B cell (primary cell): ENCODE measurements around the gene SDF2L1. TPM values are rescaled to one million over a fixed set of nuclear protein-coding genes. Genes with fewer than 3 reads are reported as not detected.

Source experiments
- ATAC-seq: fragments of 200-7000 bp; cut with Tn5 transposase; one replicate; pipeline ENCODE4 v1.10.0; 2021; ENCODE audit warnings: low read depth, mild to moderate bottlenecking, moderate number of reproducible peaks, moderate library complexity
- CTCF ChIA-PET: fragments of 350-600 bp; sonication (Branson Sonifier 250); formaldehyde crosslinking; loops from one replicate; lab custom pipeline; 2021; ENCODE audit warnings: antibody characterized with exemption, inconsistent platforms; lab: Charles Lee
- POLR2A ChIA-PET: fragments of 350-600 bp; sonication (Branson Sonifier 250); formaldehyde crosslinking; loops from one replicate; lab custom pipeline; 2021; ENCODE audit warnings: antibody characterized with exemption; lab: Charles Lee
- DNase-seq: peaks from one replicate; pipeline ENCODE4 v3.0.0; 2013
- H2AFZ ChIP-seq: 2 replicates; pipeline ENCODE4 v1.6.1; 2012; ENCODE audit warnings: mild to moderate bottlenecking, low read depth, low read length; ENCODE audit not compliant: insufficient read depth, poor library complexity, severe bottlenecking
- H3K27ac ChIP-seq, 2 donors: 1 replicate in 1 of 2; 2 replicates in 1 of 2; pipeline ENCODE4 v1.5.1; 2012 to 2013; ENCODE audit warnings: low read length in 2 of 2, mild to moderate bottlenecking in 2 of 2, moderate library complexity in 1 of 2
- H3K27me3 ChIP-seq, 4 experiments: fragments of 200-600 bp in 1 of 4; sonication (generic) in 1 of 4; replicated peaks in 1 of 4; 1 replicate in 2 of 4; 2 replicates in 2 of 4; pipeline versions ENCODE4 v1.6.1 to v1.7.0; 2013 to 2016; ENCODE audit warnings: low read length in 3 of 4, mild to moderate bottlenecking in 2 of 4, mixed read lengths in 1 of 4, moderate library complexity in 1 of 4; ENCODE audit not compliant: insufficient read depth in 4 of 4, control insufficient read depth in 3 of 4; ENCODE audit errors: control extremely low read depth in 1 of 4
- H3K36me3 ChIP-seq, 2 experiments: replicated peaks in 1 of 2; 1 replicate in 1 of 2; 2 replicates in 1 of 2; pipeline versions ENCODE4 v1.6.1 to v1.7.1; 2013; ENCODE audit warnings: low read length in 1 of 2; ENCODE audit not compliant: insufficient read depth in 2 of 2, control insufficient read depth in 1 of 2; ENCODE audit errors: control extremely low read depth in 1 of 2, extremely low read depth in 1 of 2
- H3K4me1 ChIP-seq, 2 donors: fragments of 200-600 bp in 1 of 2; sonication (generic) in 1 of 2; 1 replicate in 1 of 2; 2 replicates in 1 of 2; pipeline versions ENCODE4 v1.5.1 to v1.6.1; 2013 to 2017; ENCODE audit warnings: low read length in 2 of 2; ENCODE audit not compliant: control insufficient read depth in 2 of 2, insufficient read depth in 2 of 2
- H3K4me2 ChIP-seq: replicated peaks from 2 replicates; pipeline ENCODE3; 2012; ENCODE audit warnings: mild to moderate bottlenecking, low read depth, low read length; ENCODE audit not compliant: poor library complexity, severe bottlenecking
- H3K4me3 ChIP-seq, 5 experiments: fragments of 200-600 bp in 1 of 5; sonication (generic) in 1 of 5; 1 replicate in 3 of 5; 2 replicates in 2 of 5; pipeline versions ENCODE4 v1.5.1 to v1.7.0; 2011 to 2016; ENCODE audit warnings: low read length in 4 of 5, mild to moderate bottlenecking in 4 of 5, low read depth in 2 of 5, control low read depth in 1 of 5, moderate library complexity in 1 of 5; ENCODE audit not compliant: insufficient read depth in 1 of 5; ENCODE audit errors: control extremely low read depth in 1 of 5, extremely low read depth in 1 of 5
- H3K79me2 ChIP-seq: fragments of 200-600 bp; sonication (generic); one replicate; pipeline ENCODE4 v1.6.0; 2016; ENCODE audit warnings: low read length; ENCODE audit not compliant: control insufficient read depth, insufficient read depth
- H3K9ac ChIP-seq: fragments of 200-600 bp; sonication (generic); 2 replicates; pipeline ENCODE4 v1.6.1; 2017; ENCODE audit warnings: mild to moderate bottlenecking, low read length, moderate library complexity
- H3K9me3 ChIP-seq, 3 donors: one replicate each; pipeline versions ENCODE4 v1.6.1 to v1.7.1; 2013; ENCODE audit warnings: low read length in 2 of 3; ENCODE audit not compliant: control insufficient read depth in 2 of 3, insufficient read depth in 1 of 3; ENCODE audit errors: control extremely low read depth in 1 of 3
- H4K20me1 ChIP-seq: 2 replicates; pipeline ENCODE4 v1.6.0; 2012; ENCODE audit warnings: mild to moderate bottlenecking, low read length; ENCODE audit not compliant: insufficient read depth, control insufficient read depth, poor library complexity, severe bottlenecking
- H3K27ac Mint-ChIP-seq: one replicate; pipeline ENCODE4 v1.8.0; 2021; ENCODE audit warnings: mixed read lengths
- H3K27me3 Mint-ChIP-seq: one replicate; pipeline ENCODE4 v1.8.0; 2021; ENCODE audit warnings: mixed read lengths
- H3K4me1 Mint-ChIP-seq: one replicate; pipeline ENCODE4 v1.8.0; 2021; ENCODE audit warnings: mixed read lengths
- H3K4me3 Mint-ChIP-seq: one replicate; pipeline ENCODE4 v1.8.0; 2021; ENCODE audit warnings: mixed read lengths
- H3K9me3 Mint-ChIP-seq: one replicate; pipeline ENCODE4 v1.8.0; 2022; ENCODE audit warnings: mixed read lengths; ENCODE audit not compliant: insufficient read depth
- EZH2 ChIP-seq: IDR thresholded peaks from 2 replicates; pipeline ENCODE4 v1.6.1; 2012; ENCODE audit warnings: borderline replicate concordance, low read depth, mild to moderate bottlenecking, moderate library complexity, low read length; ENCODE audit not compliant: insufficient read depth, poor library complexity, severe bottlenecking
- WGBS: methylation state at CpG from one replicate; pipeline ENCODE4 v1.1.5; 2013; ENCODE audit warnings: missing lambda C conversion rate; ENCODE audit not compliant: insufficient coverage; 5-methylcytosine and 5-hydroxymethylcytosine counted together
- intact Hi-C: fragments of 100-400 bp; cut with micrococcal nuclease; formaldehyde crosslinking; loops from one replicate; pipeline ENCODE4 v1.10.0; 2022
- polyA plus RNA-seq: library from polyadenylated mRNA; depleted of rRNA; stranded (reverse); fragments of >200 nt; gene quantifications from 2 replicates; pipeline ENCODE4 v1.2.3, GENCODE V29; 2012
- total RNA-seq, 2 donors: library from RNA; stranded (reverse); fragments of 120-200 nt in 1 of 2; gene quantifications; 1 replicate in 1 of 2; 2 replicates in 1 of 2; pipeline versions ENCODE4 v1.2.3 to v1.2.4, GENCODE V29; 2013 to 2022
- TF ChIP-seq, protein P1 (sequence below): fragments of 200-600 bp; IDR thresholded peaks from one replicate; pipeline ENCODE4 v1.8.0; 2022; ENCODE audit warnings: antibody characterized with exemption, mild to moderate bottlenecking

SDF2L1 gene
- total and polyA plus RNA-seq, 2 donors (not counting 1 experiment from before 2014, with no cell fraction given) = 15.2 to 23.5 TPM

DNA sequence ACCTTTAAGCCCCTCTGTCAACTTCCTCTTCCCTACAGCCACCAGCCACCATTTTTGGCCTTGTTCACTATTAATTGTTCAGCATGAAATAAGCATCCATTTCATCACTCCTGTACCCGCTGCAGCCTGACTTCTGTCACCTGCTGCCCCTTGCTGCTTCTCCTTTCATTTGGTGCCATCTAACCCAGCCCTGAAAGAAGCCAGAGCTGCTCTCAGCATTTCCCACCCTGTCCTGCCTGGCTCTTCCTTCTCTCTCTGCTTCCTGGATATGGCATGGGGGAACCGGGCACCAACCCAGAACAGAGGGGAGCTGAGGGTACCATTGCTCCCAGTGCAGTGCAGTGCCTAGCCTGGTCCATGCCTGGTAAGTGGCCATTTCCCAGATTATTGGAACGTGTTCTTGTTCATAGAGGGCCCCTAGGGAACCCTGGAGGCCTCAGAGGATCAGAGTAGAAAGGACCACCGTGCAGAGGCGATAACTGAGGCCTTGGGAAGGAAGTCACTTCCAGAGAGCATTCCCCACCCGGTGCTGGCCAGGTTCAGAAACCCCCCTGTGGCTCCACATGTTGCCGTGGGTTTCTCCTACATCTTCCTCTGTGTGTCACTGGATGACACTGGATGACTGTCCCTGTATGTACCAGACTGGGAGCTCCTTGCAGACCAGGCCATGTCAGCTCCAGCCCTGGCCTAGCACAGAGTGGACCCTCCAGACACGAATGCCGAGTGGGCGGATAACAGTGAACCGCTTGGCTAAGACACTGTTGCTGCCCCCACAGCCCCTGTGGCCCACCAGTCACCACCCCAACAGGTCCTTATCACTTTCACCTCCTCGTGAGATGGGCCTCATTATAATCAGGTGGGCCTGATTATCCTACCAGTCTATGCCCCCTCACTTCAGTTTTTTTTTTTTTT lies 17.0 kb upstream of the SDF2L1 start:
- H3K4me1 Mint-ChIP-seq = peaks cover 36% of the 10 kb centered on the region
- intact Hi-C loops = no loop called here
- POLR2A ChIA-PET = no interaction called here

More for the DNA sequence above, 17.0 kb upstream of the SDF2L1 start:
- Histone ChIP-seq H3K4me3 (no peak overlapping the region), H3K27ac (peak overlapping the region in 1 of 2 donors; percentile 56), H3K79me2 (peaks cover 62% of the 10 kb centered on the region), H2AFZ (no peak overlapping the region), H3K9me3 (peaks cover 0 to 6% (median 0%) of the 10 kb centered on the region in 3 donors), H3K9ac (no peak overlapping the region), H3K36me3 (peaks cover 0 to 55% of the 10 kb centered on the region in 2 experiments), H4K20me1 (peaks cover 87% of the 10 kb centered on the region), H3K4me2 (no peak overlapping the region), H3K27me3 (no peaks in the 10 kb centered on the region), H3K4me1 (peaks cover 23 to 29% of the 10 kb centered on the region in 2 donors)
- Mint-ChIP-seq H3K4me3 (no peak overlapping the region), H3K9me3 (no peaks in the 10 kb centered on the region), H3K27ac (peak overlapping the region; percentile 66), H3K27me3 (no peaks in the 10 kb centered on the region)
- no peak for ATAC-seq
- 95% methylated on average over 12 of the region's 12 CpGs for WGBS
- CTCF ChIA-PET = interaction anchor here (11.1 kb wide), 1 partner anchor 19 kb away, joined by 168 read pairs; the partner anchor contains the start of gene SDF2L1
- DNase-seq = peak; percentile 8
- TF ChIP-seq, protein P1, sequence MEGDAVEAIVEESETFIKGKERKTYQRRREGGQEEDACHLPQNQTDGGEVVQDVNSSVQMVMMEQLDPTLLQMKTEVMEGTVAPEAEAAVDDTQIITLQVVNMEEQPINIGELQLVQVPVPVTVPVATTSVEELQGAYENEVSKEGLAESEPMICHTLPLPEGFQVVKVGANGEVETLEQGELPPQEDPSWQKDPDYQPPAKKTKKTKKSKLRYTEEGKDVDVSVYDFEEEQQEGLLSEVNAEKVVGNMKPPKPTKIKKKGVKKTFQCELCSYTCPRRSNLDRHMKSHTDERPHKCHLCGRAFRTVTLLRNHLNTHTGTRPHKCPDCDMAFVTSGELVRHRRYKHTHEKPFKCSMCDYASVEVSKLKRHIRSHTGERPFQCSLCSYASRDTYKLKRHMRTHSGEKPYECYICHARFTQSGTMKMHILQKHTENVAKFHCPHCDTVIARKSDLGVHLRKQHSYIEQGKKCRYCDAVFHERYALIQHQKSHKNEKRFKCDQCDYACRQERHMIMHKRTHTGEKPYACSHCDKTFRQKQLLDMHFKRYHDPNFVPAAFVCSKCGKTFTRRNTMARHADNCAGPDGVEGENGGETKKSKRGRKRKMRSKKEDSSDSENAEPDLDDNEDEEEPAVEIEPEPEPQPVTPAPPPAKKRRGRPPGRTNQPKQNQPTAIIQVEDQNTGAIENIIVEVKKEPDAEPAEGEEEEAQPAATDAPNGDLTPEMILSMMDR = no peak
- TF ChIP-seq EZH2 = no peak
